Measurements from ENCODE around the gene LMF1.
"Not testable (repeated sequence)": the region's sequence is repeated elsewhere in the genome, so short reads cannot be mapped to it uniquely, and the experiment has no call there.

LMF1 gene

DNA sequence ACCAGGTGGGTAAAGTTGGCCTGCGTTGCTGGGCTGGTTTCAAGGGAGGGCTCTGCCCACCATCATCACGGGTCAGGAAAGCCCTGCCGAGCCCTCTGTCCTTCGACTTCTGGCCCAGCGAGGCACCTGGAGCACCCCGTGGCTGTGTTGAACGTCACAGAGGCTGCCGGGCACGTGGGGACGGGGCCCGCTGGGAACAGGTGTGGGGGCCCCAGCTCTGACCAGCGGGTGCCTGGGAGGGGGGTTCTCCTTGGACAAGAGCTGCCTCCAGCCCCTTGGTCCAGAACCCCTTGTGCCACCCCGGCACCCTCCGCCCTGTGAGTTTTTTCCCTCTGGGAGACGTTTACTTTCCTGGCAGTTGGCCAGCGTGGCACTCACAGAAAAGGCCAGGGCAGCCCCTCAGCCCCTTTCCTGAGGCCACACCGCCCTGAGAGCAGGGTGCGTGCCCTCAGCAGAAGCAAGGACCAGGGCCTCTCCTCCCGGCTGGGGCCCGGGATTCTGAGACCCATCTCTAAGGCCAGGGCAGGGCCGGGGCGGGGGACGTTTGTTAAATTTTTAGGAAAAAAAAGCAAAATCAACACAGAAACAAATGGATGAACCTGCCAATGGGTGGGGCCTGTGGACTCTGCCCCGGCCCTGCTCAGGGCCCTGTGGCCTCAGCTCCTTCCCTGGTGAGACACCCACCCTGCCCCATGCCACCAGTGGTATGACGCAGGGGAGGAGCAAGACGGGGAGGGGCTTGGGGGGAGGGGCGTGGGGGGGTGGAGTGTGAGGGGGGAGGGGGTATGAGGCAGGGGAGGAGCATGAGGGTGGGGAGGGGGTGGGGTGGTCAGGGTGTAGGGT, 139.0 kb downstream of the LMF1 start:
- no peak for DNase-seq (ENCODE audit: low spot score)

DNA sequence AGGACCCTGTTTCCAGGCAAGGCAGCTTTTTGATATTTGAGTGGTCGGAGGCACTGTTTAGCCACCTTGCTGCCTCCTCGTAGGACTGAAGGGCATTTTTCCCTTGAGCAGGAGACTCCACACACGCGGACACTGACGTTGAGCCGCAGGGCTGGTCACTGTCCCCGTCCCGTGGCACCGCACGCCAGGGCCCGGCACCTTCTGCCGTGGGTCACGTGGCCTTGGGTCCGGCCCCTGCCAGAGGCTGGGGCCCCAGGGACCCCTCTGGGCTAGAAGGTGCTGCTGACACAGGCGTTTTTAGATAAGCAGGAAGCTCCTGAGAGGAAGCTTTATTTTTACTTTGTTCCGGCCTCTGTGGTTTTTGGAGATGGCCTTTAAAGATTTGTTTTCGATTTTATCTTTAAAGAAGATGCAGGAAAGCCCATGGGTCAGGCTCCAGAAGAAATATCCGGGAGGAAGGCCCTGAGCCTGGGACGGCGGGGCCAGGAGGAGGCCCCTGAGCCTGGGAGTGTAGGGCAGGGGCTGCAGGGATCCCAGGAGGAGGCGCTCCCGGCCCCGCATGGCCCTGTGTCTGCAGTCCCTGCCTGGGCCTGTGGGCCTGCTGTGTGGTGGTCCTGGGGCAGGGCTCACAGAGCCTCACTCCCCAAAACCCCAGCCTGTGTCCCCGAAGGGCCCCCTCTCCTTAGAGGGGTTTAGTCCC, 139.8 kb downstream of the LMF1 start:
- DNase-seq (ENCODE audit: low spot score) = no peak

DNA sequence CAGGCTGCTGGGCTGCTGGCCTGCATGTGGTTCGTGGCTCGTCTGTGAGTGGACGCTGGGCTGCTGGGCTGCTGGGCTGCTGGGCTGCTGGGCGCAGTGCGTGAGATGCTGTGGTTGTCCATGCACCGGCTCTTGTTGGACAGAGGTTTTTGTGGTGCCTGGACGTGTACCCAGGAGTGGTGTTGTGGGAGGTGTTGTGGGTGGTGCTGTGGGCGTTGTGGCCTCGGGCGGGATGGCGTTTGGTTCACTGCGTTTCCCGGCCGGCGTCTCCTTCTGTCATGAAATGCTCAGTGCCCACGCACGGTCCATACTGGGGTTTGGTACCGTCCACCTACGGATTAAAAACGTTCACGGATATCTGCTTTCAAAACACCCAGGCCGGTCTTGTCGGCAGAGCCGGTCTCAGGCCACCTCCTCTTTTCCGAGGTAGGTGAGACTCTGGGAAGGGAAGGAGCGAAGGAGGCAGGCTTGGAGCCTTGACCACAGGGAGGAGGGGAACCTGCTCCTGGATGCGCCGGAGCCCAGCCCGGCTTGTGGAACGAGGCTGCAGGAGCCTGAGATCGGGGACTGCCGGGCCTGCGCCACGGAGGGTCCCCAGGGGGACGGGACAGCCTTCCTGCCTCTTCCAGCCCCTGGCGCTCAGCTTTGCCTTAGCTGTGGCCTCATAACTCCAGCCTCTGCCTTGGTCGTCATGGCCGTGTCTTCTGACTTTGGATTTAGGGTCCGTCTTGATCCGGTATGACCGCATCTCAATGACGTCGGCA, 140.5 kb downstream of the LMF1 start:
- DNase-seq (ENCODE audit: low spot score) = no peak

DNA sequence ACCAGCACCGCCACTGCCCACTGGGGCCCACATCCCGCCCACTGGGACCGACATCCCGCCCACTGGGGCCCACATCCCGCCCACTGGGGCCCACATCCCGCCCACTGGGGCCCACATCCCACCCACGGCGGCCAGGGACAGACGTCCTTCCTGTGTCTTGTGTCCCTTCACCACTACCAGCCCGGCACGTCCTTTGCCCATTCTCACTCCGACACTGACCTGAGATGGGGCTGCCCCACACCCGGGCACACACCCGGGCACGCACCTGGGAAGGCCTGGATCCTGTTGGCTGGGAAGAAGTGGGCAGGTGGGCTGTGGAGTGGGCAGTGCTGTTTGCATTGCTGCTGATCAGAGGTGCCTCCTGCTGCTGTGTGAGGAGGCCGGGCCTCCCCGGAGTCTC, 141.9 kb downstream of the LMF1 start:
- DNase-seq (ENCODE audit: low spot score) = no peak

DNA sequence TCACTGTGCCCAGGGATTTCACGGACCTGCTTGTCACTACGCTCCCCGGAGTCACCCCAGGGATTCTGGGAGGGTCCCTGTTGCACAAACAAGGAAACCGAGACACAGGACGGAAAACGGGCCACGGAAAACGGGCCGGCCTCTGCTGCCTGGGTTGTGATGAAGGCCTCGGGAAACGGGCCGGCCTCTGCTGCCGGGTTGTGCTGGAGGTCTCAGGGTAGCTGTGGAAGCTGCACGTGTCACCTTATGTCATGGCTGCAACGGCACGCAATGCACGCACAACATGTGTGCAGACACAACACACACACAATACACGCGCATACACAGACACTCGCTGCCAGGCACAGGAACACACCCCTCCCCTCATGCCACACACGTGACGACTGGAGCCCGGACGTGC, 143.3 kb downstream of the LMF1 start:
- no peak for DNase-seq (ENCODE audit: low spot score)

DNA sequence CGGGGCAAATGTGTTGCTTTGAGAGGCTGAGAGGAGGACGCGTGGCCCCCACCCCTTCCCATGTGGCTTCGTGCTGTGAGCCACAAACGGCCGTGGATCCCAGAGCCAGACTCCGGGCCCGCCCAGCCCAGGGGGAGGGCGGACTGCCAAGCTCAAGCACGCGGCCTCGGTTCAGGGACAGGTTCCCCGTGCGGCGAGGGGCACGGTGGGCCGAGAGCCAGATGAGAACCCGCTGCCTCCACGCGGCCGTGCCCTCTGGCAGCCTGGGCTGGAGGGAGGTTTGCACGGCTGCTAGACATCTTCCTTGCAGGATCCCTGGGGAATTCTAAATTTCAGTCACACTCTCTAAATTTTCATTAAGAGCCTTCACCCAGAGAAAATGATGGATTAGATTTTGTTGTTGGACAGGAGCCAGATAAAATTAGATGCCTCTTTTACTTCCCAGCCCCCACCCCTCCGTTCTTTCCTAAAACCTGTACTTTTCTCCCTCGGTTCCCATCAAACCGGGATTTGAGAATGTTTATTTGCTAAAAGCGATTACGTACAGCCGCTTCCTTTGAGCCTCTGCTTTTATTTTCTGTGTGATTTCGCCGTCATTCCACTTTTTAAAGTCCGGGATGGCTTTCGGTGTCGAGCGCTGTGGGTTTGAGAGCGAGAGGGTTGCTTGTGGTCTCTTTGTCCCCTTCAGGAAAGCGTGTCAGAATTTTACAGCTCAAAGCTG, 145.3 kb downstream of the LMF1 start:
- no peak for DNase-seq (ENCODE audit: low spot score)

DNA sequence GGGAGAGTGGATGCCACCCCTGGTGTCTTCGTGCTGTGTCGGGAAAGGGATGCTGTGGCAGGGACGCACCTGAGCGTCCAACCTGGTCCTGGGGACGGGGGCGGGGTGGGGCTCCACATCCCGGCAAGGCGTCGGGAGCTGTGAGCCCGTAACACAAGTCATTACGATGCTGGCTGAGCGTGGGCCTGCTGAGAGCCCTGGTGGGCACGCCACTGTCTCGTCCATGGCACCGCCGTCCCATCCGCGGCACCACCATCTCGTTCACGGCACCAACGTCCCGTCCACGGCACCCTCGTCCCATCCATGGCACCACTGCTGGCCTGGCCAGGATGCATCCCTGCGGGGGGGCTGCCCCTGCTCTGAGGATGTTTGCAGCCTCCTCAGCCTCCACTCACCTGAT, 146.2 kb downstream of the LMF1 start:
- DNase-seq (ENCODE audit: low spot score) = no peak

DNA sequence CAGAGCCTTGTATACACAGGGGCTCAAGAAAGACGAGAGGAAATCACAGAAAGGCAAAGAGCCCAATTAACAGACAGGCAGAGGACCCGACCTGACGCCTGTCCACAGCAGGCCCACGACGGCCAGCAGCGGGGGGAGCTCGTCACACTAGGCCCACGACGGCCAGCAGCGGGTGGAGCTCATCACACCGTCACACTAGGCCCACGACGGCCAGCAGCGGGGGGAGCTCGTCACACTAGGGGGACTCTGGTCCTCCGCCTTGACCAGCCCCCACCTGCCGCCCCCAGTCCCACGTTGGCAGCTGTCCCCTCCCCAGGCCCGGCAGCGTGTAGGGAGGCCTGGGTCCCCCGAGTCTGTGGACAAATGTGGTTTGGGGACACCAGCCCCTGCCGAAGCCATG, 146.6 kb downstream of the LMF1 start:
- no peak for DNase-seq (ENCODE audit: low spot score)

DNA sequence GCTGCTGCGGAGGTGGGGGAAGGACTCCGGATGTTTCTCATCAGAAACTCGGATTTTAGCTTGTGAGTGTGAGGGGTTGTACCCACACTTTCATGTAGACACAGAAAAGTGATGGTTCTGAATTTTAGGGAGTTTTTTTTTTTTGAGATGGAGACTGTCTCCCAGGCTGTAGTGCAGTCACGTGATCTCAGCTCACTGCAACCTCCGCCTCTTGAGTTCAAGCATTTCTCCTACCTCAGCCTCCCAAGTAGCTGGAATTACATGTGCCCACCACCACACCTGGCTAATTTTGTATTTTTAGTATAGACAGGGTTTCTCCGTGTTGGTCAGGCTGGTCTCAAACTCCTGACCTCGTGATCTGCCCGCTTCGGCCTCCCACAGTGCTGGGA, 147.9 kb downstream of the LMF1 start:
- no peak for DNase-seq (ENCODE audit: low spot score)

DNA sequence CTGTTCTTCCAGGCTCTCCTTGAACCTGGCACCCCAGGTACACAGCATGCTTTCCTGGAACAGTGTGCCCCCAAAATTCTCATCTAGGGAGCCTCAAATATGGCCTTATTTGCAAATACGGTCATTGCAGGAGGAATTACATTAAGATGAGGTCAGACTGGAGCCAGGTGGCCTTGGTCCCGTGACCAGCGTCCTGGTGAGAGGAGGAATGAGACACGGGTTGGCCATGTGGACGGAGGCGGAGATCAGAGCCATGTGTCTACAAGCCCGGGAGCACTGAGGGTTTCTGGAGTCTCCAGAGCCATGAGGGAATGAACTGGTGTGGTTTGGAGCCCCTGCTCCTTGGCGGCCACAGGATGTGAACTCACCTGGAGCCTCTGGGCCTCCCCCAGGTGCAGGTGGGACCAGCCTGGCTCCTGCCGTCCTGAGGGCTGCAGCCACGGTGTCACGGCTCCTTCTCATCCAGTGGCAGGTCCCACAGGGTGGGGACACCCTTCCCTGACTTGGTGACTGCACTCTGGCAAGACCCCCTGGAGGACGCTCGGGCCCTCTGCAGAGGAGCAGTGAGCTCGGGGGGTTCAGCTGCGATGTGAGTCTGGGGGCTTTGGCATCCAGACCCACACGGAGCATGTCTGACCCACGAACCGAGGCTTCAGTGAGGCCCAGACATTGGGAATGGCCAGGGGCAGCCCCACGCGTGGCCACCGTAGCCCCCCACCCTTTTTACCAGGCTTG, 148.4 kb downstream of the LMF1 start:
- no peak for DNase-seq (ENCODE audit: low spot score)

DNA sequence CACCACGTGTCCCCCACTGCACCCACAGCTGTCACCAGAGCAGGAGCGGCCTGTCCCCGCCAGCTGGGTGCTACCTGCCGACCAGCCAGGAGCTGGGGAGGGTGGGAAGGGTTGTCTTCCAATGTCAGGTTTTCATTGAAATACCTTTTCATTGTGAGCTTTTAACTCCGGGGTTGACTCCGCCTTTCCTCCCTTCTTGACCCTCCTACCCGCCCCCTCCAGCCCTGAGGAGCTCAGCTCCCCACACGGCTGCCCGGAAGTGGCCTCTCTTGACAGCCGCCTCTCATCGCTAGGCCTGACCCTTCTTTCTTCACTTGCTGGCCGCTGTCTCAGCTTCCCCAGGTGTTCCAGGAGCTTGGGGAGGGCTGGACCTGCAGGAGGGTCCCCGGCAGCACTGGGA, 149.0 kb downstream of the LMF1 start:
- DNase-seq (ENCODE audit: low spot score) = no peak

DNA sequence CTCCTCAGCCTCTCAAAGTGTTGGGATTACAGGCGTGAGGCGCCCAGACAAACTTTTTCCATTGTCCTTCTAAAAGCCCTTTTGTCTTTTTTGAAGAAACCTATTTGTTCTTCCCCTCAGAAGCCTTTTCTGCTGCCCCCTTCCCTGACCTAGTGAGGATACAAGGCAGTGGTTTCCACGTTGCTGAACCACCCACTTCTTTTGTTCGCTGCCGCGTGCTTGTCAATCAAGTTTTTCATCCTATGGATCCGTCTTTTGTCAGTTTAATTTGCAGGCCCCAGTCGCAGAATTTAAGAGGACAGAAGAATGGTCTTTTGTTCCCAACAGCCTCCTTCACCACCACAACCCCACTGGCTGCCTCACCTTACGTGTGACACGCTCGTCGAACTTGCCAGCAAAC, 150.0 kb downstream of the LMF1 start:
- DNase-seq (ENCODE audit: low spot score) = no peak

DNA sequence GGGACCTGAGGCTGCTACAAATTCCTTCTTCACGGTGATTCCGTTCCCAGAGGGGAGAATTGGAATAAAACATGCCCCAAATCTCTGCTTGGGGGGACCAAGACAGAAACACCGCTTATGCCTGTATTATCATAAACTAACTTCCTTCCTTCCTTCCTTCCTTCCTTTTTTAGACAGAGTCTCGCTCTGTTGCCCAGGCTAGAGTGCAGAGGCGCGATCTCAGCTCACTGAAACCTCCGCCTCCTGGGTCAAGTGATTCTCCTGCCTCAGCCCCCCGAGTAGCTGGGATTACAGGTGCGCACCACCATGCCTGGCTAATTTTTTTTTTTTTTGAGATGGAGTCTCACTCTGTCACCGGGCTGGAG, 150.8 kb downstream of the LMF1 start:
- DNase-seq (ENCODE audit: low spot score) = not testable (repeated sequence)

DNA sequence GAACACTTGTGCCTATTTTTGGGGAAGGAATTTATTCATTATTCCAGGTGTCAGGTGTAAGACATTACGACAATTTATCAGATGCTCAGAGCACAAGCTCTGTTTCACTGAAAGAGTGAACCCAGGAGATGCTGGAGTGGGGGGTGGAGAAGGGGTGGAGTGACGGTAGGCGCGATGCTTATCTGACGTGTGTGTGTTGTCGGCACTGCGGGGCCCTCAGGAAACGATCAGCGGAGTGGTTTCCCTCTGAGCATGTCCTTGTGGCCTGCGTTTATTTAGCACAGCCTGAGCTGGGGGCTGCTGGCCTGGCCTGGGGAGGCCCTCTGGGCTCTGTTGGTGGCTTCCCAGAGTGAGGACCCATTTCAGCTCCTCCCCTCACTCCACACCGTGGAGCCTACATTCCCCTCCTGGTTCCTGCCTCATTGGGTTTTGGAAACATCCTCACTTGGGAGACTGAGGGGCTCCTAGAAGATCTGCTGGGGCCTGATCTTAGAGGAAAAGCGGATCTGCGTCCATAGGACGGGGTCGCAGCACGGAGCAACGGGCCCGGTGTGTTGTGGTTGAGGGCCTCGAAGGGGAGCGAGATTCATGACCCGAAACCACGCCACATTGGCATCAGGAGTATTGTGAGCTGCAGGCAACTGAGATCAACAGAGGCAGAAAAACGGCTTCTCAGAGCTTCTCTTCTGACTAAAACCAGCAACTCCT, 151.3 kb downstream of the LMF1 start:
- no peak for DNase-seq (ENCODE audit: low spot score)

DNA sequence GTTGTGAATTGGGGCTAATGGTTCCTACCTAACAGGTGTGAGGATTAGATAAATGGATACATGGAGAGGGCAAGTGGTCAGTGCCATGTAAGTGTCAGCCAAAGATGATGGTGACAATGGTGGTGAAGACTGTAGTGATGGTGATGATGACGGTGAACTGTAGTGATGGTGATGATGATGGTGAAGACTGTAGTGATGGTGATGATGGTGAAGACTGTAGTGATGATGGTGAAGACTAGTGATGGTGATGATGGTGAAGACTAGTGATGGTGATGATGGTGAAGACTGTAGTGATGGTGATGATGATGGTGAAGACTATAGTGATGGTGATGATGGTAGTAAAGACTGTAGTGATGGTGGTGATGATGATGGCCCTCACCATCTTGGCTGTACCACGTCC, 152.2 kb downstream of the LMF1 start:
- DNase-seq (ENCODE audit: low spot score) = no peak

DNA sequence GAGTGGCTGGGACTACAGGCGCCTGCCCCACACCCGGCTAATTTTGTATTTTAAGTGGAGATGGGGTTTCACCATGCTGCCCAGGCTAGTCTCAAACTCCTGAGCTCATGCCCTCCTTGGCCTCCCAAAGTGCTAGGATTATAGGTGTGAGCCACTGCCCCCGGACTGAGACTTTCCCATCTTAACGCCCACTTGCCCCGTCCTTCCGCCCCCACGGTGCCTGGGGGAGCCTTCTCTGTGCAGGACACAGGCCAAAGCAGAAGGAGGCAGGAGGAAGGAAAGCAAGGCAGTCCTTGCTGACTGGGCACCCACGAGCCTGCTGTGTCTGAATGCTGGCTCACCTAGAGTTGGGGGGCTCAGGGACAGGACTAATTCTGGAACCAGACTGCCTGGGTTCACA, 152.7 kb downstream of the LMF1 start:
- DNase-seq (ENCODE audit: low spot score) = no peak

DNA sequence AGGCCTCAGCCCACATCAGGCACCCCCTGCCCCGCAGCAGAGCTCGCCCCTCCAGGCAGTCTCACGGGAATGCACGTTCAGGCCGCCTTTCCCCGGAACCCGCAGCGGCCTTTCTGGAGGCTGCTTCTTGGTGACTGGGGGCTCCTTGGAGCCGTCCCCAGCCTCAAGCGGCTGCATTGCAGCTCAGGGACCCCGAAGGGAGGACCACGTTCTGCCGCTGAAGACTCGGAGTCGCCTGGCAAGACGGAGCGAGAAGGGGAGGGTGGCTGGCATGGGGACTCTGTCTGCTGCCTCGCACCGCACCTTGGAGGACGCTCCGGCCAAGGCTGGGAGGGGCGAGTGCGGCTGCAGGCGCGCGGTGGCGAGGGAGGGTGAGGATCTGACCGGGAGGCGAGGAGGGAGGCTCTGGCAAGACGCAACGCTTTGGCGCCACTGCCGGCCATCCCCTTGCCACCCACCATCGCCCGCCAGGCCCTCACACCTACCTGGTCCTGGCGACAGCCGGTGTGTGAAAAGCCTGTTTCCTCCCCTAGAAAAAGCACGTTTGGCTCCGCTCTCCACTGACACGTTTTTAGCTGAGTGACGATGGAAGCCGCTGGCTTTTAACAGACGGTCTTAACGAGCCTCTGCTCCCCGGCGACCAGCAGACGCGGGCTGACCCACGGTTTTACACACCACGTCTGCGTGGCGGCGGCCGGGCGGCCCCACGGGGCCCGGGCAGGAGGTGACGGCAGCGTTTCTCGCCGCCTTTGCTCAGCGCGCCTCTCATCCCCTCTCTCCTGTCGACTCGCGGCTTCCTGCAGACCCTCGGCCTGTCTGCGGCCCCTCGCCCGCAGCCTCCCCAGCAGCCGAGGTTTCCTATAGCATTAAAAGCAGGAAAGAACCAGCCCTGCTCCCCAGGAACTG, 153.5 kb downstream of the LMF1 start:
- DNase-seq (ENCODE audit: low spot score) = no peak

DNA sequence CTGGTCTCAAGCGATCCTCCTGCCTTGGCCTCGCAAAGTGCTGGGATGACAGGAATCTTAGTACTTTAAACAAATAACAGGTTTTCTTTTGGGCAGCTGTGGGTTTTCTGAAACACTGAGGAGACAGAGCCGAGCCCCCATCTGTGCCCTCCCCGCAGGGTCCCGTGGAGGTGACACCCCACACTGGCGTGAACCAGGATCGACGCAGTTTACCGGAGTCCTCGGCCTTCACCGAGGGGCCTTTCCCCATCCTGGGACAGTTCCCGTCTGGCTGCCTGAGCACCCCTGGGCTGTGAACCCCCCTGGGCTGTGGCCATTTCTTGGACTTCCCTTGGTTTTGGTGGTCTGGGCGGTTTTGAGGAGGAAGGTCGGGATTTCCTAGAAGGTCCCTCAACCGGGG, 154.9 kb downstream of the LMF1 start:
- no peak for DNase-seq (ENCODE audit: low spot score)

DNA sequence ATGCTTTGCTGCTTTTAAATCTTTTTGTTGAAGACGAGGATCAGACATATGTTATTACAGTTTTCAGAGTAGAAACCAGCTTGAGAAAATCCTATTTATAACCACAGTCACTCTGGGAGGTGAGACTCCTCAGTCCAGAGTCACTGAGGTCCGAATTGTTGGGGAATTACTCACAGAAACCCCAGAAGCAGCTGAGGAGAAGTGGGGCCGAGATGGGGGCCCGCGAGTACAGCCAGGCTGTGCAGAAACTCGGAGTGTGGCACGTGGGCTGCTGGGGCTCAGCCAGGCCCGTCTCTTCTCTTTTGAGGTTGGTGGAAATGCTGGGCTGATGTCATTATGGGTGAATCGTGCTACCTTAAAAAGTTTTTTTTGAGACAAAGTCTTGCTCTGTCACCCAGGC, 155.8 kb downstream of the LMF1 start:
- DNase-seq (ENCODE audit: low spot score) = no peak

DNA sequence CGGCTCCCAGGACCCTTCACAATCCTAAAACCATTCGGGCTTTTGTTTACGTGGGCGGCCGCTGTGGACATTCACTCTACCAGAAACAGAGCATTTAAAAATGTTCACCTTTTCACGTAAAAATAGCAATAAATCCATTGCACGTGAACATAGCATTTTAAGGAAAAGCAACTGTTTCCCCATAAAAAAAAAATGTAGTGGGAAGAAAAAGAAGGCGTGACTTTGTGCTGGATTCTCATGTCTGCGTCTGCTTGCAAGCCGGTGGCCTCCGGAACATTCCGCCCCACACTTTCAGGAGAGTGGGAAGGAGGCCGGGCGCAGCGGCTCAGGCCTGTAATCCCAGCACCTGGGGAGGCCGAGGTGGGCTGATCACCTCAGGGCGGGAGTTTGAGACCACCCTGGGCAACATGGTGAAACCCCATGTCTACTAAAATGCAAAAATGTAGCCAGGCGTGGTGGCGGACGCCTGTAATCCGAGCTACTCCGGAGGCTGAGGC, 156.8 kb downstream of the LMF1 start:
- no peak for DNase-seq (ENCODE audit: low spot score)

Measured in HuH-7.5 (cell line).